HEK293 (cell line): ENCODE measurements around the gene BDH1.

ENCODE experiments used
- CTCF ChIP-seq: fragments of 450-650 bp; formaldehyde crosslinking; IDR thresholded peaks from 2 replicates; pipeline ENCODE4 v1.5.1; 2016; ENCODE audit warnings: missing biosample characterization, missing genetic modification characterization
- EGR2 ChIP-seq: fragments of 450-650 bp; formaldehyde crosslinking; IDR thresholded peaks from 2 replicates; pipeline ENCODE4 v1.5.1; 2016; ENCODE audit warnings: low read depth, missing biosample characterization, missing genetic modification characterization
- MYNN ChIP-seq: fragments of 450-650 bp; formaldehyde crosslinking; IDR thresholded peaks from 2 replicates; pipeline ENCODE4 v1.5.1; 2016; ENCODE audit warnings: missing biosample characterization, missing genetic modification characterization, borderline replicate concordance
- ZBTB21 ChIP-seq: fragments of 450-650 bp; formaldehyde crosslinking; IDR thresholded peaks from 2 replicates; pipeline ENCODE4 v1.5.1; 2017; ENCODE audit warnings: missing biosample characterization, missing genetic modification characterization
- ZFP69B ChIP-seq: fragments of 450-650 bp; formaldehyde crosslinking; IDR thresholded peaks from 2 replicates; pipeline ENCODE4 v1.5.1; 2016; ENCODE audit warnings: missing biosample characterization, missing genetic modification characterization
- ZNF510 ChIP-seq: fragments of 450-650 bp; formaldehyde crosslinking; IDR thresholded peaks from 2 replicates; pipeline ENCODE4 v1.5.1; 2018; ENCODE audit warnings: mild to moderate bottlenecking, missing genetic modification characterization, missing biosample characterization; ENCODE audit not compliant: insufficient replicate concordance
- TF ChIP-seq, protein P1 (sequence below): fragments of 450-650 bp; formaldehyde crosslinking; IDR thresholded peaks from 2 replicates; pipeline ENCODE4 v1.5.1; 2016; ENCODE audit warnings: missing biosample characterization, missing genetic modification characterization
- TF ChIP-seq, protein P2 (sequence below): fragments of 450-650 bp; formaldehyde crosslinking; optimal IDR thresholded peaks from 2 replicates; pipeline ENCODE3; 2016; ENCODE audit warnings: missing biosample characterization, mild to moderate bottlenecking, missing genetic modification characterization

GRCh38 chr3:197475514-197475913 is 80.3 kb downstream of the BDH1 start:
- no peak for TF ChIP-seq ZNF510 (tag by site-specific recombination)
- no peak for TF ChIP-seq CTCF (tag by site-specific recombination)
- no peak for TF ChIP-seq EGR2 (tag by site-specific recombination)
- TF ChIP-seq, protein P1, sequence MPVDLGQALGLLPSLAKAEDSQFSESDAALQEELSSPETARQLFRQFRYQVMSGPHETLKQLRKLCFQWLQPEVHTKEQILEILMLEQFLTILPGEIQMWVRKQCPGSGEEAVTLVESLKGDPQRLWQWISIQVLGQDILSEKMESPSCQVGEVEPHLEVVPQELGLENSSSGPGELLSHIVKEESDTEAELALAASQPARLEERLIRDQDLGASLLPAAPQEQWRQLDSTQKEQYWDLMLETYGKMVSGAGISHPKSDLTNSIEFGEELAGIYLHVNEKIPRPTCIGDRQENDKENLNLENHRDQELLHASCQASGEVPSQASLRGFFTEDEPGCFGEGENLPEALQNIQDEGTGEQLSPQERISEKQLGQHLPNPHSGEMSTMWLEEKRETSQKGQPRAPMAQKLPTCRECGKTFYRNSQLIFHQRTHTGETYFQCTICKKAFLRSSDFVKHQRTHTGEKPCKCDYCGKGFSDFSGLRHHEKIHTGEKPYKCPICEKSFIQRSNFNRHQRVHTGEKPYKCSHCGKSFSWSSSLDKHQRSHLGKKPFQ = no peak
- no peak for TF ChIP-seq ZBTB21 (tag by site-specific recombination)
- no peak for TF ChIP-seq ZFP69B (tag by site-specific recombination)
- TF ChIP-seq MYNN (tag by site-specific recombination) = no peak
- TF ChIP-seq, protein P2, sequence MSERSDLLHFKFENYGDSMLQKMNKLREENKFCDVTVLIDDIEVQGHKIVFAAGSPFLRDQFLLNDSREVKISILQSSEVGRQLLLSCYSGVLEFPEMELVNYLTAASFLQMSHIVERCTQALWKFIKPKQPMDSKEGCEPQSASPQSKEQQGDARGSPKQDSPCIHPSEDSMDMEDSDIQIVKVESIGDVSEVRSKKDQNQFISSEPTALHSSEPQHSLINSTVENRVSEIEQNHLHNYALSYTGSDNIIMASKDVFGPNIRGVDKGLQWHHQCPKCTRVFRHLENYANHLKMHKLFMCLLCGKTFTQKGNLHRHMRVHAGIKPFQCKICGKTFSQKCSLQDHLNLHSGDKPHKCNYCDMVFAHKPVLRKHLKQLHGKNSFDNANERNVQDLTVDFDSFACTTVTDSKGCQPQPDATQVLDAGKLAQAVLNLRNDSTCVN = no peak
